DND-41 (cell line): Measurements from ENCODE around the gene SECTM1.
A peak's percentile ranks its signal among the peaks of the same experiment; 100 is the strongest.
"Not testable (repeated sequence)": the region's sequence is repeated elsewhere in the genome, so short reads cannot be mapped to it uniquely, and the experiment has no call there.

Source experiments
- ATAC-seq: fragments of 200-7000 bp; cut with Tn5 transposase; 3 replicates; pipeline ENCODE4 v1.9.1; 2021; ENCODE audit warnings: low read depth; ENCODE audit not compliant: insufficient read depth
- DNase-seq: peaks from one replicate; pipeline ENCODE4 v3.0.0-alpha.2; 2020
- H2AFZ ChIP-seq: 2 replicates; pipeline ENCODE4 v1.6.0; 2012; ENCODE audit warnings: low read depth, low read length
- H3K27ac ChIP-seq: 2 replicates; pipeline ENCODE4 v1.5.1; 2012; ENCODE audit warnings: low read length, inconsistent platforms
- H3K27me3 ChIP-seq: fragments of 200-600 bp; sonication (generic); 2 replicates; pipeline ENCODE4 v1.6.0; 2012; ENCODE audit warnings: low read length, mild to moderate bottlenecking, inconsistent platforms; ENCODE audit not compliant: insufficient read depth, poor library complexity
- H3K36me3 ChIP-seq: 2 replicates; pipeline ENCODE4 v1.5.1; 2012; ENCODE audit warnings: low read length, inconsistent platforms; ENCODE audit not compliant: insufficient read depth
- H3K4me1 ChIP-seq: 2 replicates; pipeline ENCODE4 v1.5.1; 2012; ENCODE audit warnings: mild to moderate bottlenecking, low read length; ENCODE audit not compliant: insufficient read depth
- H3K4me2 ChIP-seq: 2 replicates; pipeline ENCODE4 v1.6.0; 2012; ENCODE audit warnings: mild to moderate bottlenecking, moderate library complexity, low read length, inconsistent platforms; ENCODE audit not compliant: insufficient read depth
- H3K4me3 ChIP-seq, 2 experiments: fragments of 200-600 bp in 1 of 2; shearing (Covaris generic) in 1 of 2; 2 replicates each; pipeline ENCODE4 v1.5.1; 2012 to 2016; ENCODE audit warnings: inconsistent platforms in 2 of 2, low read length in 2 of 2, mild to moderate bottlenecking in 2 of 2, low read depth in 1 of 2, moderate library complexity in 1 of 2
- H3K79me2 ChIP-seq: 2 replicates; pipeline ENCODE4 v1.6.0; 2012; ENCODE audit warnings: low read length, inconsistent platforms; ENCODE audit not compliant: insufficient read depth
- H3K9ac ChIP-seq: 2 replicates; pipeline ENCODE4 v1.6.0; 2012; ENCODE audit warnings: low read depth, mild to moderate bottlenecking, inconsistent platforms, low read length, moderate library complexity
- H3K9me3 ChIP-seq: 2 replicates; pipeline ENCODE4 v1.5.1; 2012; ENCODE audit warnings: low read length, moderate library complexity, mild to moderate bottlenecking, inconsistent platforms; ENCODE audit not compliant: insufficient read depth, severe bottlenecking
- H4K20me1 ChIP-seq: 2 replicates; pipeline ENCODE4 v1.6.0; 2012; ENCODE audit warnings: low read length; ENCODE audit not compliant: insufficient read depth
- CTCF ChIP-seq: IDR thresholded peaks from 2 replicates; pipeline ENCODE4 v1.5.1; 2012; ENCODE audit warnings: borderline replicate concordance, low read length, moderate library complexity, mild to moderate bottlenecking; ENCODE audit not compliant: poor library complexity, severe bottlenecking; ENCODE audit errors: extremely low read depth
- EZH2 ChIP-seq: IDR thresholded peaks from 3 replicates; pipeline ENCODE4 v1.6.1; 2012; ENCODE audit warnings: borderline replicate concordance, low read depth, mild to moderate bottlenecking, moderate library complexity, low read length, inconsistent platforms; ENCODE audit not compliant: severe bottlenecking

Gene SECTM1

GRCh38 chr17:82361885-82362633 is 28.5 kb upstream of the SECTM1 start:
- DNase-seq (no peak), ATAC-seq (no peak)
- H3K4me3 ChIP-seq: peak overlapping the region in 1 of 2 experiments; percentile 31; a peak in 2 of 4 replicates
- peak overlapping the region; percentile 18; the same call in 1 of the 2 replicates for H3K9ac ChIP-seq
- no peak overlapping the region for H2AFZ ChIP-seq
- no peaks in the 10 kb centered on the region for H3K9me3 ChIP-seq
- peaks cover 22% of the 10 kb centered on the region for H3K36me3 ChIP-seq
- TF ChIP-seq EZH2 (no peak), CTCF (no peak)
- H3K79me2 ChIP-seq: peaks cover 26% of the 10 kb centered on the region
- peak overlapping the region; percentile 19 for H3K27ac ChIP-seq
- peaks cover 20% of the 10 kb centered on the region for H4K20me1 ChIP-seq
- no peaks in the 10 kb centered on the region for H3K27me3 ChIP-seq
- H3K4me1 ChIP-seq: peaks cover 62% of the 10 kb centered on the region
- peak overlapping the region; percentile 31 for H3K4me2 ChIP-seq

DNA sequence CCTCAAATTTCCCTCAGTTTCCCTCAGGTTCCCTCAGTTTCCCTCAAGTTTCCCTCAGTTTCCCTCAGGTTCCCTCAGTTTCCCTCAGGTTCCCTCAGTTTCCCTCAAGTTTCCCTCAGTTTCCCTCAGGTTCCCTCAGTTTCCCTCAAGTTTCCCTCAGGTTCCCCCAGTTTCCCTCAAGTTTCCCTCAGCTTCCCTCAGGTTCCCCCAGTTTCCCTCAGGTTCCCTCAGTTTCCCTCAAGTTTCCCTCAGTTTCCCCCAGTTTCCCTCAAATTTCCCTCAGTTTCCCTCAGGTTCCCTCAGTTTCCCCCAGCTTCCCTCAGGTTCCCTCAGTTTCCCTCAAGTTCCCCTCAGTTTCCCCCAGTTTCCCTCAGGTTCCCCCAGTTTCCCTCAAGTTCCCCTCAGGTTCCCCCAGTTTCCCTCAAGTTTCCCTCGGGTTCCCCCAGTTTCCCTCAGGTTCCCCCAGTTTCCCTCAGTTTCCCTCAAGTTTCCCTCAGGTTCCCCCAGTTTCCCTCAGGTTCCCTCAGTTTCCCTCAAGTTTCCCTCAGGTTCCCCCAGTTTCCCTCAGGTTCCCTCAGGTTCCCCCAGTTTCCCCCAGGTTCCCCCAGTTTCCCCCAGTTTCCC is 26.0 kb upstream of the SECTM1 start:
- H3K79me2 ChIP-seq: peaks cover 26% of the 10 kb centered on the region
- H3K27ac ChIP-seq: peak overlapping the region; percentile 78
- peak overlapping the region; percentile 3; the same call in 1 of the 2 replicates for H2AFZ ChIP-seq
- not testable (repeated sequence) for ATAC-seq, DNase-seq, H3K27me3 ChIP-seq, H3K9me3 ChIP-seq
- H3K36me3 ChIP-seq: peaks cover 22% of the 10 kb centered on the region
- peaks cover 53% of the 10 kb centered on the region for H3K4me1 ChIP-seq
- H3K4me3 ChIP-seq: peak overlapping the region; percentile 2 to 56; a peak in 3 of 4 replicates
- peak overlapping the region; percentile 63 for H3K4me2 ChIP-seq
- H4K20me1 ChIP-seq: peaks cover 20% of the 10 kb centered on the region
- peak overlapping the region; percentile 55 for H3K9ac ChIP-seq

DNA sequence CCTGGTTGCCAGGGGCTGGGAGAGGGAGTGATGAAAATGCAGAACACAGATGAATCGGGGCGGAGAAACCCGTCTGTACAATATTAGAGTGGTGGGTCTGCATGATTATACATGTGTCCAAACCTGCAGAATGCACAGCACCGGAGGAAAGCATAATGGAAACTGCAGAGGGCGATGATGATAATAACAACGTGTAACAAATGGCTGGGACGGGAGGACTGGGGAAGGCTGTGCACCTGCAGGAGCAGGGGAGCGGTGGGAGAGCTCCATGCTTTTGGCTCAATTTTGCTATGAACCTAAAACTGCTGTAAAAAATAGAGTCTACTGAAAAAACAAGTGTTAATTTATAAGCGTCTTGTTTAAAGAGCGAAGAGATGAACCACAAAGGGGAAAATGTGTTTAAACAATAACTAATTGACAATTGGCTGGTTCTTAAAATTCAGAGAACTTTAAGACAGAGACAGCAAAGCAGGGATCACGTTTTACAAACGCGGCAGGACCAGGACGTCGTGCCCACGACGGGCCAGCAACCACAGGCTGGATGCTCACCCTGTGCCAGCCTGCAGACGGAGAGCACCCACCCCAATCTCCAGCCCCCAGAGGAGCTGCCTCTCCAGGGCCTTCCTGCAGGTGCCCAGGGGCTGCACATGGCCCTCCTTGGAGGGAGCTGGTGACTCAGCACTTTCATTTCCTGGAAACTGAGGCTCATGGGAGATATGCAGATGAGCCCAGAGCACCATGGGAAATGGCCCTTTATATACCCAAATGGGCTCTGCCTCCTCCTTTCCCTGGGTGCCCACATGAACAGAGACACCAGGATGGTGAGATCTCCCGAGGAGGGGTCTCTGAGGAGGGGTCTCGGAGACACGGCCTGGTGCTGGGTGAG is 25.1 kb upstream of the SECTM1 start, which contains the start of gene TEX19:
TEX19 (plus strand) TSS at position 783 of the 886 bp plus-strand sequence. CDS start 2,904 bp downstream, outside the sequence.
- peaks cover 20% of the 10 kb centered on the region for H4K20me1 ChIP-seq
- H3K79me2 ChIP-seq: peaks cover 26% of the 10 kb centered on the region
- H3K36me3 ChIP-seq: peaks cover 22% of the 10 kb centered on the region
- H3K4me1 ChIP-seq: peaks cover 53% of the 10 kb centered on the region
- H3K4me3 ChIP-seq: peak within 1 kb of the TSS; percentile 2 to 56; a peak in 3 of 4 replicates
- H3K4me2 ChIP-seq: peak within 1 kb of the TSS; percentile 63
- peak within 1 kb of the TSS; percentile 78 for H3K27ac ChIP-seq
- H3K9me3 ChIP-seq: no peaks in the 10 kb centered on the region
- DNase-seq: peak; percentile 94
- TF ChIP-seq CTCF (peak; percentile 52), EZH2 (no peak)
- no peaks in the 10 kb centered on the region for H3K27me3 ChIP-seq
- peak; percentile 92 for ATAC-seq
- H3K9ac ChIP-seq: peak within 1 kb of the TSS; percentile 55
- peak within 1 kb of the TSS; percentile 55 for H2AFZ ChIP-seq
